ENCODE measurements around the gene PLXDC2. TPM values are rescaled to one million over a fixed set of nuclear protein-coding genes. Genes with fewer than 3 reads are reported as not detected.

Gene PLXDC2
- total and polyA plus RNA-seq, 2 donors (not counting 1 experiment from before 2014, with no cell fraction given) = 0.07 TPM

- peaks cover 0 to 5% (median 0%) of the 10 kb centered on the region in 3 donors for H3K9me3 ChIP-seq (ENCODE audit: control extremely low read depth in 1 of 3, control insufficient read depth in 2 of 3, insufficient read depth in 1 of 3, low read length in 2 of 3)
- no peaks in the 10 kb centered on the region for H3K4me1 ChIP-seq (ENCODE audit: control insufficient read depth in 2 of 2, insufficient read depth in 2 of 2, low read length in 2 of 2)
- TF ChIP-seq EZH2 (IDR thresholded peaks at IDR 0.05; ENCODE audit: borderline replicate concordance, insufficient read depth, low read depth, low read length, poor library complexity, severe bottlenecking) (no peak), CTCF (IDR thresholded peaks at IDR 0.05) (no peak)
- Mint-ChIP-seq H3K4me3 (no peak overlapping the region), H3K27ac (no peak overlapping the region), H3K9me3 (ENCODE audit: insufficient read depth) (no peaks in the 10 kb centered on the region), H3K27me3 (no peaks in the 10 kb centered on the region), H3K4me1 (no peaks in the 10 kb centered on the region)
- no peak overlapping the region for H3K4me3 ChIP-seq (ENCODE audit: control extremely low read depth in 1 of 5, extremely low read depth in 1 of 5, insufficient read depth in 1 of 5, low read depth in 2 of 5, low read length in 4 of 5)
- H3K79me2 ChIP-seq (ENCODE audit: control insufficient read depth, insufficient read depth, low read length) = no peaks in the 10 kb centered on the region
- no peak overlapping the region for H3K9ac ChIP-seq (ENCODE audit: low read length)
- 89% methylated on average over 6 of the region's 7 CpGs for WGBS (ENCODE audit: insufficient coverage)
- POLR2A ChIA-PET = no interaction called here
- no peak overlapping the region for H2AFZ ChIP-seq (ENCODE audit: insufficient read depth, low read depth, low read length, poor library complexity, severe bottlenecking)
- no peaks in the 10 kb centered on the region for H4K20me1 ChIP-seq (ENCODE audit: control insufficient read depth, insufficient read depth, low read length, poor library complexity, severe bottlenecking)
- H3K4me2 ChIP-seq (replicated peaks; ENCODE audit: low read depth, low read length, poor library complexity, severe bottlenecking) = no peak overlapping the region
- no peaks in the 10 kb centered on the region for H3K36me3 ChIP-seq (replicated peaks in 1 of 2; ENCODE audit: control extremely low read depth in 1 of 2, control insufficient read depth in 1 of 2, extremely low read depth in 1 of 2, insufficient read depth in 2 of 2, low read length in 1 of 2)
- ATAC-seq (ENCODE audit: low read depth) = no peak
- intact Hi-C loops (cut with micrococcal nuclease) = no loop called here
- no peak overlapping the region for H3K27ac ChIP-seq (ENCODE audit: low read length in 2 of 2)
- no peak for DNase-seq
- no peaks in the 10 kb centered on the region for H3K27me3 ChIP-seq (replicated peaks in 1 of 4; ENCODE audit: control extremely low read depth in 1 of 4, control insufficient read depth in 3 of 4, insufficient read depth in 4 of 4, low read length in 3 of 4)
- CTCF ChIA-PET = no interaction called here
Measured at GRCh38 chr10:20110125-20111100, 294.2 kb downstream of the PLXDC2 start.

- no peak overlapping the region for H3K4me2 ChIP-seq (replicated peaks; ENCODE audit: low read depth, low read length, poor library complexity, severe bottlenecking)
- H3K9ac ChIP-seq (ENCODE audit: low read length) = no peak overlapping the region
- 80% methylated on average over 5 of the region's 5 CpGs for WGBS (ENCODE audit: insufficient coverage)
- H2AFZ ChIP-seq (ENCODE audit: insufficient read depth, low read depth, low read length, poor library complexity, severe bottlenecking) = no peak overlapping the region
- Mint-ChIP-seq H3K27ac (no peak overlapping the region), H3K9me3 (ENCODE audit: insufficient read depth) (no peaks in the 10 kb centered on the region), H3K4me1 (no peaks in the 10 kb centered on the region), H3K4me3 (no peak overlapping the region), H3K27me3 (no peaks in the 10 kb centered on the region)
- no peak overlapping the region for H3K4me3 ChIP-seq (ENCODE audit: control extremely low read depth in 1 of 5, extremely low read depth in 1 of 5, insufficient read depth in 1 of 5, low read depth in 2 of 5, low read length in 4 of 5)
- no peaks in the 10 kb centered on the region for H3K27me3 ChIP-seq (replicated peaks in 1 of 4; ENCODE audit: control extremely low read depth in 1 of 4, control insufficient read depth in 3 of 4, insufficient read depth in 4 of 4, low read length in 3 of 4)
- no peaks in the 10 kb centered on the region for H4K20me1 ChIP-seq (ENCODE audit: control insufficient read depth, insufficient read depth, low read length, poor library complexity, severe bottlenecking)
- no peaks in the 10 kb centered on the region for H3K36me3 ChIP-seq (replicated peaks in 1 of 2; ENCODE audit: control extremely low read depth in 1 of 2, control insufficient read depth in 1 of 2, extremely low read depth in 1 of 2, insufficient read depth in 2 of 2, low read length in 1 of 2)
- no peak for DNase-seq
- ChIA-PET CTCF (no interaction called here), POLR2A (no interaction called here)
- ATAC-seq (ENCODE audit: low read depth) = no peak
- H3K9me3 ChIP-seq (ENCODE audit: control extremely low read depth in 1 of 3, control insufficient read depth in 2 of 3, insufficient read depth in 1 of 3, low read length in 2 of 3) = peaks cover 0 to 5% (median 0%) of the 10 kb centered on the region in 3 donors
- H3K27ac ChIP-seq (ENCODE audit: low read length in 2 of 2) = no peak overlapping the region
- H3K4me1 ChIP-seq (ENCODE audit: control insufficient read depth in 2 of 2, insufficient read depth in 2 of 2, low read length in 2 of 2) = no peaks in the 10 kb centered on the region
- TF ChIP-seq CTCF (IDR thresholded peaks at IDR 0.05) (no peak), EZH2 (IDR thresholded peaks at IDR 0.05; ENCODE audit: borderline replicate concordance, insufficient read depth, low read depth, low read length, poor library complexity, severe bottlenecking) (no peak)
- intact Hi-C loops (cut with micrococcal nuclease) = no loop called here
- no peaks in the 10 kb centered on the region for H3K79me2 ChIP-seq (ENCODE audit: control insufficient read depth, insufficient read depth, low read length)
Measured at GRCh38 chr10:20114179-20114578, 297.9 kb downstream of the PLXDC2 start.

Measured in B cell (primary cell).